H1 (cell line): ENCODE results near the gene RCL1. TPM values are rescaled to one million over a fixed set of nuclear protein-coding genes. Genes with fewer than 3 reads are reported as not detected.
"Not testable (repeated sequence)": the region's sequence is repeated elsewhere in the genome, so short reads cannot be mapped to it uniquely, and the experiment has no call there.

ENCODE experiments used
- CTCF ChIA-PET: fragments of 300-600 bp; sonication (Branson Sonifier 250); formaldehyde crosslinking; loops from one replicate; lab custom pipeline; 2021; ENCODE audit not compliant: partially characterized antibody; lab: Charles Lee
- POLR2A ChIA-PET: fragments of 300-600 bp; sonication (Branson Sonifier 250); formaldehyde crosslinking; loops from one replicate; lab custom pipeline; 2021; ENCODE audit warnings: inconsistent platforms; ENCODE audit not compliant: partially characterized antibody; lab: Charles Lee
- DNase-seq, 2 experiments: peaks; one replicate each; pipeline versions ENCODE4 v3.0.0 to v3.0.0-alpha.2; 2010 to 2022; ENCODE audit warnings: low spot score in 2 of 2, low read depth in 1 of 2, mixed read lengths in 1 of 2
- FAIRE-seq: peaks from 2 replicates; lab custom pipeline; 2011; peaks lifted over from hg19 to GRCh38; lab: Jason Lieb, UNC
- H2AFZ ChIP-seq: 2 replicates; pipeline ENCODE4 v1.8.1; 2012; ENCODE audit warnings: low read length, inconsistent platforms
- H2AK5ac ChIP-seq: 2 replicates; pipeline ENCODE4 v1.6.1; 2013; ENCODE audit warnings: low read depth, low read length
- H2BK120ac ChIP-seq: replicated peaks from 2 replicates; pipeline ENCODE3; 2013; ENCODE audit warnings: low read depth, low read length, inconsistent platforms
- H2BK12ac ChIP-seq: 2 replicates; pipeline ENCODE4 v1.6.1; 2013; ENCODE audit warnings: low read depth, low read length
- H2BK15ac ChIP-seq: 2 replicates; pipeline ENCODE4 v1.6.1; 2013; ENCODE audit warnings: low read length
- H2BK20ac ChIP-seq: 2 replicates; pipeline ENCODE4 v1.6.1; 2013; ENCODE audit warnings: low read length
- H2BK5ac ChIP-seq: 2 replicates; pipeline ENCODE4 v1.6.1; 2013; ENCODE audit warnings: low read depth, low read length
- H3K14ac ChIP-seq: 2 replicates; pipeline ENCODE4 v1.6.1; 2013; ENCODE audit warnings: inconsistent platforms; ENCODE audit not compliant: insufficient read length
- H3K18ac ChIP-seq: 2 replicates; pipeline ENCODE4 v1.6.1; 2013; ENCODE audit warnings: low read length; ENCODE audit errors: extremely low read depth
- H3K23ac ChIP-seq: 2 replicates; pipeline ENCODE4 v1.6.1; 2013; ENCODE audit warnings: inconsistent platforms; ENCODE audit not compliant: insufficient read length
- H3K23me2 ChIP-seq: 2 replicates; pipeline ENCODE4 v1.6.1; 2013; ENCODE audit warnings: low read depth, low read length
- H3K27ac ChIP-seq: 2 replicates; pipeline ENCODE4 v1.6.1; 2011; ENCODE audit warnings: low read depth, low read length, inconsistent platforms
- H3K27me3 ChIP-seq, 4 experiments: replicated peaks in 1 of 4; 1 replicate in 1 of 4; 2 replicates in 3 of 4; pipeline versions ENCODE4 v1.6.1 to v1.8.1; 2011 to 2013; ENCODE audit warnings: low read length in 3 of 4, mild to moderate bottlenecking in 3 of 4, inconsistent platforms in 2 of 4, mixed read lengths in 2 of 4, moderate library complexity in 1 of 4; ENCODE audit not compliant: control insufficient read depth in 3 of 4, insufficient read depth in 3 of 4; ENCODE audit errors: extremely low read depth in 1 of 4
- H3K36me3 ChIP-seq, 4 experiments: 2 replicates each; pipeline versions ENCODE4 v1.6.1 to v1.8.1; 2011 to 2013; ENCODE audit warnings: mild to moderate bottlenecking in 4 of 4, low read length in 3 of 4, moderate library complexity in 2 of 4, control low read depth in 1 of 4, inconsistent platforms in 1 of 4; ENCODE audit not compliant: insufficient read depth in 4 of 4, control insufficient read depth in 2 of 4
- H3K4ac ChIP-seq: replicated peaks from 2 replicates; pipeline ENCODE3; 2013; ENCODE audit warnings: low read length, low read depth, mixed read lengths, inconsistent platforms; ENCODE audit not compliant: insufficient read length
- H3K4me1 ChIP-seq, 4 experiments: replicated peaks in 1 of 4; 1 replicate in 1 of 4; 2 replicates in 3 of 4; pipeline versions ENCODE4 v1.6.1 to v1.8.1; 2011 to 2013; ENCODE audit warnings: low read length in 3 of 4, inconsistent platforms in 2 of 4, mixed read lengths in 1 of 4; ENCODE audit not compliant: insufficient read depth in 4 of 4, control insufficient read depth in 3 of 4
- H3K4me2 ChIP-seq, 2 experiments: 2 replicates each; pipeline versions ENCODE4 v1.6.1 to v1.8.1; 2011 to 2013; ENCODE audit warnings: low read depth in 2 of 2, low read length in 2 of 2, control low read depth in 1 of 2, inconsistent platforms in 1 of 2, mild to moderate bottlenecking in 1 of 2; ENCODE audit not compliant: insufficient read depth in 1 of 2
- H3K4me3 ChIP-seq, 4 experiments: fragments of 200-600, 300-600 bp in 1 of 4; sonication (generic), shearing (Covaris generic), sonication (Bioruptor Twin) in 1 of 4; 2 replicates each; pipeline versions ENCODE4 v1.5.1 to v1.8.1; 2011 to 2016; ENCODE audit warnings: low read length in 4 of 4, low read depth in 3 of 4, control low read depth in 2 of 4, inconsistent platforms in 2 of 4, mild to moderate bottlenecking in 2 of 4, mixed read lengths in 1 of 4, moderate library complexity in 1 of 4; ENCODE audit not compliant: insufficient read depth in 2 of 4; ENCODE audit errors: extremely low read depth in 1 of 4
- H3K56ac ChIP-seq: replicated peaks from 2 replicates; pipeline ENCODE3; 2013; ENCODE audit warnings: low read depth, mild to moderate bottlenecking, mixed read lengths, low read length, inconsistent platforms; ENCODE audit not compliant: insufficient read length
- H3K79me1 ChIP-seq: 2 replicates; pipeline ENCODE4 v1.6.1; 2013; ENCODE audit warnings: low read depth, low read length, control low read depth
- H3K79me2 ChIP-seq, 2 experiments: 2 replicates each; pipeline versions ENCODE4 v1.6.1 to v1.8.1; 2012 to 2013; ENCODE audit warnings: low read length in 2 of 2, mild to moderate bottlenecking in 2 of 2, inconsistent platforms in 1 of 2; ENCODE audit not compliant: insufficient read depth in 2 of 2, control insufficient read depth in 1 of 2
- H3K9ac ChIP-seq, 4 experiments: replicated peaks in 1 of 4; 1 replicate in 1 of 4; 2 replicates in 3 of 4; pipeline versions ENCODE4 v1.6.1 to v1.8.1; 2011 to 2013; ENCODE audit warnings: low read depth in 3 of 4, low read length in 3 of 4, control low read depth in 2 of 4, mild to moderate bottlenecking in 2 of 4, moderate library complexity in 2 of 4, inconsistent platforms in 1 of 4; ENCODE audit errors: extremely low read depth in 1 of 4
- H3K9me3 ChIP-seq, 2 experiments: 2 replicates each; pipeline versions ENCODE4 v1.6.1 to v1.8.1; 2012 to 2013; ENCODE audit warnings: mild to moderate bottlenecking in 2 of 2, moderate library complexity in 2 of 2, control low read depth in 1 of 2, inconsistent platforms in 1 of 2, low read depth in 1 of 2, low read length in 1 of 2, mixed read lengths in 1 of 2; ENCODE audit not compliant: insufficient read depth in 2 of 2
- H4K20me1 ChIP-seq, 2 experiments: replicated peaks in 1 of 2; 2 replicates each; pipeline versions ENCODE3 to v1.8.1; 2011 to 2013; ENCODE audit warnings: inconsistent platforms in 2 of 2, low read length in 2 of 2, mild to moderate bottlenecking in 1 of 2; ENCODE audit not compliant: insufficient read depth in 2 of 2, control insufficient read depth in 1 of 2
- H4K5ac ChIP-seq: 2 replicates; pipeline ENCODE4 v1.6.1; 2013; ENCODE audit warnings: low read length, low read depth, mixed read lengths, inconsistent platforms; ENCODE audit not compliant: insufficient read length
- H4K8ac ChIP-seq: 2 replicates; pipeline ENCODE4 v1.8.0; 2013; ENCODE audit warnings: mild to moderate bottlenecking, moderate library complexity, low read length, inconsistent platforms; ENCODE audit not compliant: insufficient read depth; ENCODE audit errors: extremely low read depth
- H4K91ac ChIP-seq: replicated peaks from 2 replicates; pipeline ENCODE3; 2013; ENCODE audit warnings: low read length, mixed read lengths, inconsistent platforms; ENCODE audit not compliant: insufficient read length
- WGBS, 2 experiments: shearing (Covaris generic) in 1 of 2; methylation state at CpG; one replicate each; pipeline versions ENCODE4 v1.1.6 to v1.1.7; 2013 to 2015; ENCODE audit warnings: low lambda C conversion rate in 2 of 2, mixed read lengths in 2 of 2, inconsistent platforms in 1 of 2, low coverage in 1 of 2, missing lambda C conversion rate in 1 of 2; ENCODE audit not compliant: insufficient replicate concordance in 2 of 2, insufficient coverage in 1 of 2, insufficient read length in 1 of 2; ENCODE audit errors: extremely low coverage in 1 of 2, missing lambda C conversion rate in 1 of 2; 5-methylcytosine and 5-hydroxymethylcytosine counted together
- polyA plus RNA-seq, 7 experiments: library from polyadenylated mRNA; depleted of rRNA in 3 of 7; stranded (reverse) in 5 of 7; unstranded in 2 of 7; fragments of >200 nt in 5 of 7; fragments of 200-250 nt in 2 of 7; gene quantifications; 1 replicate in 5 of 7; 2 replicates in 1 of 7; 4 replicates in 1 of 7; pipeline versions ENCODE4 v1.2.1 to v1.2.3, GENCODE V29; 2011 to 2013; ENCODE audit warnings: missing spikeins in 2 of 7, mixed read lengths in 2 of 7
- total RNA-seq: library from RNA; stranded (reverse); fragmentation: NEBNext Ultra II Directional; extraction: Animal tissue kit (Norgen Biotek cat#: 25700); gene quantifications from 2 replicates; pipeline ENCODE4 v1.2.1, GENCODE V29; 2021

Gene RCL1
- total and polyA plus RNA-seq, 2 of the 8 experiments (the other 6 are each of a cell fraction or from before 2014, with no cell fraction given), result 21.0 to 29.5 TPM

- not testable (repeated sequence) for DNase-seq, H3K23ac ChIP-seq, H4K8ac ChIP-seq, H3K18ac ChIP-seq, H2BK120ac ChIP-seq, H3K4ac ChIP-seq, H3K27ac ChIP-seq, H3K27me3 ChIP-seq, H3K79me1 ChIP-seq, H2BK20ac ChIP-seq, H2AFZ ChIP-seq, H3K9me3 ChIP-seq, H3K23me2 ChIP-seq, H4K91ac ChIP-seq, H2BK15ac ChIP-seq, H3K56ac ChIP-seq, H3K4me2 ChIP-seq, H3K36me3 ChIP-seq, H3K14ac ChIP-seq, H2AK5ac ChIP-seq, H4K5ac ChIP-seq, H3K9ac ChIP-seq, H2BK5ac ChIP-seq, H3K4me3 ChIP-seq, H2BK12ac ChIP-seq, FAIRE-seq
- Histone ChIP-seq H3K4me1 (peaks cover 6 to 21% (median 11%) of the 10 kb centered on the region in 4 experiments; a peak in 6 of 7 replicates), H3K79me2 (peaks cover 33 to 69% of the 10 kb centered on the region in 2 experiments), H4K20me1 (peaks cover 4 to 15% of the 10 kb centered on the region in 2 experiments)
- WGBS, 2 experiments, result 92% methylated on average over 10 of the region's 10 CpGs; no CpG with 5 or more reads in 1 of the 2 experiments
- POLR2A ChIA-PET, result interaction anchor here (0.6 to 1.1 kb wide), 3 partner anchors 8 to 355 kb away, joined by 3 to 4 read pairs (median 3); no protein-coding TSS in a partner anchor
- CTCF ChIA-PET, result interaction anchor here (0.5 to 3.9 kb wide), 5 partner anchors 22 to 364 kb away, joined by 3 to 20 read pairs (median 4); no protein-coding TSS in a partner anchor
Observed at GRCh38 chr9:4795108-4795507, 2.4 kb downstream of the RCL1 start.
